K562 (cell line): ENCODE data around the gene KL. TPM values are rescaled to one million over a fixed set of nuclear protein-coding genes. Genes with fewer than 3 reads are reported as not detected.

Source experiments
- ATAC-seq: fragments of 200-7000 bp; cut with Tn5 transposase; 3 replicates; pipeline ENCODE4 v1.9.1; 2020; ENCODE audit warnings: moderate library complexity
- BruUV-seq: library from RNA; stranded (reverse); fragments of 400-500 nt; replicated peaks from 2 replicates; lab custom pipeline; 2021; lab: Mats Ljungman, UMichigan
- CTCF ChIA-PET: fragments of 300-600 bp; formaldehyde crosslinking; extraction: SDS; loops from one replicate; lab custom pipeline; 2021; ENCODE audit warnings: low intra/inter-chr PET ratio; lab: Yijun Ruan, JAX
- POLR2A ChIA-PET: fragments of 300-600, 350-650 bp; sonication (Branson Sonifier 250); formaldehyde crosslinking; extraction: SDS; loops from one replicate; lab custom pipeline; 2021; ENCODE audit warnings: antibody characterized with exemption, inconsistent platforms; lab: Yijun Ruan, JAX
- DNase-seq, 4 experiments: peaks; one replicate each; pipeline versions ENCODE4 v3.0.0 to v3.0.0-alpha.2; 2011 to 2018; ENCODE audit warnings: low spot score in 3 of 4, mixed read lengths in 3 of 4; ENCODE audit errors: extremely low read depth in 1 of 4
- FAIRE-seq: peaks from 2 replicates; lab custom pipeline; 2011; peaks lifted over from hg19 to GRCh38; lab: Jason Lieb, UNC
- H2AFZ ChIP-seq: 2 replicates; pipeline ENCODE4 v1.6.0; 2011; ENCODE audit warnings: low read depth, low read length, control low read depth, inconsistent platforms
- H3K27ac ChIP-seq: fragments of 200-600 bp; 3 replicates; pipeline ENCODE4 v1.8.0; 2011; ENCODE audit warnings: low read depth, mild to moderate bottlenecking, control low read depth, inconsistent platforms, low read length, moderate library complexity, mixed read lengths; ENCODE audit errors: extremely low read depth
- H3K27me3 ChIP-seq, 2 experiments: fragments of 300-600 bp in 1 of 2; 2 replicates in 1 of 2; 3 replicates in 1 of 2; pipeline versions ENCODE4 v1.6.0 to v1.8.0; 2011; ENCODE audit warnings: inconsistent platforms in 2 of 2, low read length in 2 of 2, mild to moderate bottlenecking in 1 of 2, mixed read lengths in 1 of 2, moderate library complexity in 1 of 2; ENCODE audit not compliant: control insufficient read depth in 2 of 2, insufficient read depth in 2 of 2
- H3K36me3 ChIP-seq: fragments of 300-600 bp; 3 replicates; pipeline ENCODE4 v1.8.0; 2011; ENCODE audit warnings: mild to moderate bottlenecking, low read length, inconsistent platforms; ENCODE audit not compliant: control insufficient read depth, insufficient read depth
- H3K4me1 ChIP-seq, 2 experiments: fragments of 200-600 bp in 1 of 2; replicated peaks in 1 of 2; 2 replicates in 1 of 2; 3 replicates in 1 of 2; pipeline versions ENCODE4 v1.5.1 to v1.8.0; 2011; ENCODE audit warnings: inconsistent platforms in 2 of 2, low read length in 2 of 2, mild to moderate bottlenecking in 1 of 2, mixed read lengths in 1 of 2, moderate library complexity in 1 of 2; ENCODE audit not compliant: control insufficient read depth in 2 of 2, insufficient read depth in 2 of 2
- H3K4me2 ChIP-seq: 2 replicates; pipeline ENCODE4 v1.6.1; 2011; ENCODE audit warnings: low read length, control low read depth, inconsistent platforms, mixed read lengths; ENCODE audit not compliant: insufficient read depth
- H3K4me3 ChIP-seq: fragments of 200-600 bp; sonication (generic), shearing (Covaris generic); 2 replicates; pipeline ENCODE4 v1.5.1; 2016; ENCODE audit warnings: control low read depth, inconsistent platforms
- H3K79me2 ChIP-seq: fragments of 200-600 bp; 3 replicates; pipeline ENCODE4 v1.8.0; 2011; ENCODE audit warnings: low read length, inconsistent platforms; ENCODE audit not compliant: control insufficient read depth, insufficient read depth
- H3K9ac ChIP-seq, 2 experiments: 2 replicates each; pipeline versions ENCODE4 v1.6.0 to v1.6.1; 2011; ENCODE audit warnings: low read depth in 2 of 2, low read length in 2 of 2, control low read depth in 1 of 2, inconsistent platforms in 1 of 2, mild to moderate bottlenecking in 1 of 2, mixed read lengths in 1 of 2; ENCODE audit not compliant: insufficient read depth in 1 of 2
- H3K9me1 ChIP-seq: one replicate; pipeline ENCODE4 v1.6.0; 2011; ENCODE audit warnings: inconsistent platforms, mild to moderate bottlenecking, low read length, moderate library complexity; ENCODE audit not compliant: control insufficient read depth, insufficient read depth
- H3K9me3 ChIP-seq: replicated peaks from 2 replicates; pipeline ENCODE4 v1.5.1; 2011; ENCODE audit warnings: low read depth, low read length, inconsistent platforms; ENCODE audit not compliant: control insufficient read depth, insufficient read depth
- H4K20me1 ChIP-seq: replicated peaks from 2 replicates; pipeline ENCODE4 v1.6.1; 2011; ENCODE audit warnings: low read length, inconsistent platforms, mixed read lengths; ENCODE audit not compliant: control insufficient read depth, insufficient read depth
- BACH1 ChIP-seq: fragments of 200-800 bp; sonication (Bioruptor generic); IDR thresholded peaks from 2 replicates; pipeline ENCODE4 v1.6.1; 2016; ENCODE audit warnings: missing genetic modification characterization, missing compliant biosample characterization
- CBFB ChIP-seq: sonication (generic); formaldehyde crosslinking; IDR thresholded peaks from 2 replicates; pipeline ENCODE4 v1.4.0; 2020; ENCODE audit warnings: mild to moderate bottlenecking, missing genetic modification reagents
- EHMT2 ChIP-seq: fragments of 450-650 bp; IDR thresholded peaks from 2 replicates; pipeline ENCODE4 v1.6.1; 2018; ENCODE audit warnings: antibody characterized with exemption
- HDAC8 ChIP-seq: fragments of 450-650 bp; IDR thresholded peaks from 2 replicates; pipeline ENCODE4 v1.6.1; 2016; ENCODE audit warnings: mild to moderate bottlenecking, missing genetic modification characterization, moderate library complexity, missing compliant biosample characterization
- HES1 ChIP-seq: fragments of 450-650 bp; IDR thresholded peaks from 2 replicates; pipeline ENCODE4 v1.6.1; 2016; ENCODE audit warnings: low read depth, mild to moderate bottlenecking, moderate library complexity
- XRCC3 ChIP-seq: fragments of 450-650 bp; IDR thresholded peaks from 2 replicates; pipeline ENCODE4 v1.6.1; 2017; ENCODE audit warnings: mild to moderate bottlenecking, moderate library complexity
- ZBTB49 ChIP-seq: sonication (generic); formaldehyde crosslinking; IDR thresholded peaks from 2 replicates; pipeline ENCODE4 v1.8.0; 2022; ENCODE audit warnings: missing genetic modification reagents, mild to moderate bottlenecking, borderline replicate concordance
- ZFP1 ChIP-seq: fragments of 450-650 bp; formaldehyde crosslinking; IDR thresholded peaks from 2 replicates; pipeline ENCODE4 v1.4.0; 2020; ENCODE audit warnings: mild to moderate bottlenecking, mixed read lengths
- ZKSCAN3 ChIP-seq: fragments of 250-450 bp; sonication (Bioruptor Pico); IDR thresholded peaks from 2 replicates; pipeline ENCODE4 v1.4.0; 2020
- WGBS: fragments of 100-300 bp; shearing (Covaris generic); methylation state at CpG from one replicate; pipeline ENCODE4 v1.1.6; 2016; ENCODE audit warnings: low coverage, mixed read lengths; ENCODE audit not compliant: insufficient coverage; ENCODE audit errors: missing lambda C conversion rate; 5-methylcytosine and 5-hydroxymethylcytosine counted together
- in situ Hi-C: fragments of 300-500 bp; cut with MboI; formaldehyde crosslinking; loops from 4 replicates; pipeline ENCODE4 v1.15.0; 2018; ENCODE audit warnings: inconsistent platforms, mixed read lengths
- intact Hi-C: fragments of 100-400 bp; cut with micrococcal nuclease; formaldehyde crosslinking; loops from 2 replicates; pipeline ENCODE4 v1.14.2; 2022
- polyA plus RNA-seq, 8 experiments: library from polyadenylated mRNA; depleted of rRNA in 4 of 8; stranded (reverse) in 5 of 8; unstranded in 3 of 8; fragments of >200 nt; fragmentation: Nextera tagmentation in 2 of 8; fragmentation: Illumina TruSeq in 1 of 8; extraction: Ambion mirVana in 2 of 8; extraction: Trizol in 1 of 8; gene quantifications; 2 replicates each; pipeline versions ENCODE4 v1.2.1 to v1.2.3, GENCODE V29; 2011 to 2014; ENCODE audit warnings: inconsistent platforms in 1 of 8, missing spikeins in 1 of 8
- total RNA-seq, 7 experiments: library from RNA; depleted of rRNA in 6 of 7; stranded (reverse); fragments of >200 nt in 6 of 7; fragmentation: Illumina TruSeq in 2 of 7; extraction: Trizol in 2 of 7; gene quantifications; 2 replicates each; pipeline versions ENCODE4 v1.2.1 to v1.2.3, GENCODE V29; 2011 to 2021; ENCODE audit warnings: low replicate concordance in 1 of 7
- TF ChIP-seq, protein P1 (sequence below): sonication (generic); formaldehyde crosslinking; IDR thresholded peaks from 2 replicates; pipeline ENCODE4 v1.9.0; 2022; ENCODE audit warnings: mild to moderate bottlenecking, missing genetic modification reagents
- TF ChIP-seq, protein P2 (sequence below): fragments of 250-450 bp; sonication (Bioruptor Pico); IDR thresholded peaks from 2 replicates; pipeline ENCODE4 v1.5.0; 2021; ENCODE audit warnings: mild to moderate bottlenecking, moderate library complexity

KL gene
- total and polyA plus RNA-seq, 9 of the 15 experiments (the other 6 are each of a cell fraction or from before 2014, with no cell fraction given) = not detected

- Histone ChIP-seq H3K36me3 (no peaks in the 10 kb centered on the region), H3K4me2 (no peak overlapping the region), H3K9me3 (no peaks in the 10 kb centered on the region), H4K20me1 (no peaks in the 10 kb centered on the region), H3K27ac (no peak overlapping the region), H3K4me3 (no peak overlapping the region), H3K27me3 (no peaks in the 10 kb centered on the region), H3K9ac (no peak overlapping the region), H3K79me2 (no peaks in the 10 kb centered on the region), H3K9me1 (no peaks in the 10 kb centered on the region), H3K4me1 (no peaks in the 10 kb centered on the region), H2AFZ (no peak overlapping the region)
- intact Hi-C loops = no loop called here
- ATAC-seq = no peak
- FAIRE-seq = no peak
- in situ Hi-C loops = no loop called here
- POLR2A ChIA-PET = no interaction called here
- DNase-seq = no peak
- 0% methylated on average over 2 of the region's 2 CpGs for WGBS
- CTCF ChIA-PET = no interaction called here
- TF ChIP-seq HDAC8 (tag) (no peak), ZBTB49 (CRISPR knock-in tag) (no peak), EHMT2 (no peak), CBFB (CRISPR knock-in tag) (no peak), ZKSCAN3 (CRISPR knock-in tag) (no peak), XRCC3 (no peak), BACH1 (tag) (no peak), ZFP1 (CRISPR knock-in tag) (no peak), HES1 (no peak)
- TF ChIP-seq, protein P1, sequence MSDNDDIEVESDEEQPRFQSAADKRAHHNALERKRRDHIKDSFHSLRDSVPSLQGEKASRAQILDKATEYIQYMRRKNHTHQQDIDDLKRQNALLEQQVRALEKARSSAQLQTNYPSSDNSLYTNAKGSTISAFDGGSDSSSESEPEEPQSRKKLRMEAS (CRISPR knock-in tag) = no peak
- TF ChIP-seq, protein P2, sequence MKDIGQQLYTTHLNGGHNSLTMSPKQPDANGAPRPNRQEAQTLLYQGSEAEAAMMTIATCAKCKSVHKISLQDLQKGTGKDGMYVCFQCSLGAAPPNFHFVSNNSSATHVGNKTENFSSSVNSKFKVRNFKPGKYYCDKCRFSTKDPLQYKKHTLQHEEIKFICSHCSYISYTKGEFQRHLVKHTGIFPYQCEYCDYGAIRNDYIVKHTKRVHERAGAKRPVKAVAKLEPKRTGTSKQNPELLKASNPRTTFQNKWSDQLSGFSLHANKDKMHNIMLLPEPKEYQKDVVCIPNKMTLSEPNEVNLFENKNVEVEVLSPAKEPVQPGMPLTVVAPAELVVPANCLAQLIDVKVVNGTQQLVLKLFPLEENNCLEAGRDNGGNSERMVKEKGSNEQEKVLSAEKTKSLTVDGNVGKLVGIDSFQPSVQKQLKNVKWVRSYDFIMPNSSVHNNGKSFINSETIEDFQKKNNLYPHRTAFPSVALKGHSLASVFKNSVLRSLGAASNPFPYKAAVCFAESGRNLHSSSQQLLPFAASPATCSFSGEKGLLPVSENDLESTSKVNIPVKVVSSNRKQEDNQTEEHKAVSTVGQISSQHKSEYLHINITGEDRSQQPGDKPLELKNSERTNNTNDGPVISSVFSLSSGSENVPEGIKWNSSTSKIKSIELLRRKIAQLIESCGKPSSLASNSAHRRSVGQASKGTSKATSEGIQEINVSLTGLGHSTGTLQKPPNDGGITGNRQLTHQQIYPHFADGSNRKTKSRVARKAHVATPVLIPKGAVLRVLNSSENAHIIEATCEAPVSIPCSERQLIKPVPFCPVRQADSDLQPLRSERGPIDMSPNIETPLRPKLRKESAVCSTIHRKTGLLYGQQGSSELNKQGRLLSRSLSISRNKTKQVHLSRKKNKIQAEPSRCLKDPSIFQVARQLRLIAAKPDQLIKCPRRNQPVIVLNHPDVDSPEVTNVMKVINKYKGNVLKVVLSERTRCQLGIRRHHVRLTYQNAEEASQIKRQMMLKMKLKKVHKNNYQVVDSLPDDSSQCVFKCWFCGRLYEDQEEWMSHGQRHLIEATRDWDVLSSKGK (CRISPR knock-in tag) = no peak
- TF ChIP-seq, all 486 proteins: peak for 0
- BruUV-seq = no TSS peak
Observed at GRCh38 chr13:33003458-33004019, 12.7 kb upstream of the KL start.
